Left renal pelvis (tissue), 4 donors: ENCODE measurements around the gene WDR5. TPM values are rescaled to one million over a fixed set of nuclear protein-coding genes. Genes with fewer than 3 reads are reported as not detected.

ENCODE experiments used
- DNase-seq, 4 donors: peaks; one replicate each; pipeline ENCODE4 v3.0.0-alpha.2; 2013; ENCODE audit warnings: low read depth in 4 of 4, low spot score in 3 of 4
- polyA plus RNA-seq, 4 donors: library from polyadenylated mRNA; unstranded; fragments of 120-200 nt; gene quantifications; one replicate each; pipeline ENCODE4 v1.2.1, GENCODE V29; 2013; ENCODE audit not compliant: insufficient read length in 4 of 4

The WDR5 gene
- polyA plus RNA-seq, 4 donors, result 33.3 to 41.0 (median 37.3) TPM

DNA sequence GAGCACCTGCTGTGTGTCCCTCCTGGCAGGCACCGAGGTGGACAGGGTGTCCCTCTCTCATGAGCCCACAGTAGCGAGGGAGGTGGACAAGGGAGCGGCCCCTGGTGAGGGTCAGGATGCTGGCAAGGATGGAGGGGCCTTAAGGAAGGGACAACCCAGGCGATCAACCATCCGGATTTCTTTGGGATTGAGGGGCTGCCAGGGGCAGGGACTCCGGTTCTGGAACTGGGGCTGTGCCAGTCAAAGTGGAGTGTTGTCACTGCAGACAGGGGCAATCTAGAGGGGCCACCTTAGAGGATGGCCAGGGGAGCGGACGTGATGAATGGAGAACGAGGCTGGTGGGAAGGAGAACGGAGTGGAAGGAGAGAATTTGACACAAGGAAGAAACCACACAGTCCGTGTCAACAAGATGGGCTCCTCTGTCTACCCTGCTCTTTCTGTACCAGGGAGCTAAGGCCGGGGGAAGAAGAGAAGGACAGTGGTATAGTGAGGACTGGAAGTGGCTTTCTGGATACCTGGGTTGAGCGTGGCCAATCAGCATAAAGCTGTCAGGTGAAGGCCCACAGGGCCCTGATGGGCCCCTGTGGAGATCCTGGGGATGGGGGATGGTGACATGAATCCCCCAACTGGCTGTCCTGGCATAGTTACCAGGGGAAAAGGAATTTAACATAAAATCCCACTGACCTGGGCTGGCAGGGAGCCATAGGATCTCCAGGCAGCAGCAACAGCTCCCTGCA lies 4.2 kb upstream of the WDR5 start:
- DNase-seq, result no peak

- no peak for DNase-seq
Measured at GRCh38 chr9:134132208-134132870, 3.5 kb upstream of the WDR5 start.

DNA sequence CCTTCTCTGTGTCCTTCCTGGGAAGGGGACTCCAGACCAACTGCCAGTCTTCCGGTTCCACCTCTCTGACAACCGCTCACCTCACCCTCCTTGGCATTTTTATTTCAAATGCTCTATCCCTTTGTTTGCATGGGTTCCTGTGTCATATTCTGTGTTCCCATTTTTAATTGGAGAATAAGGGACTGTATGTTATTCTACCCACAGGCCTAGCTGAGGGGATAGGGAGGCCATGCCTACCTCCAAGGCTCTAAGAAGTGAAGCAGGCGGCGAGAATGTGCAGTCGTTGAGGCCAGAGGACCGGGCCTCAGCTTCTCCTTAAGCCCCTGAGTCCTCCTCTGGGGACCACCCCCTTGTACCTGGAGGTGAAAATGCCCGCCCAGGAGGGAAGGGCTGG lies 936 bp upstream of the WDR5 start:
- no peak for DNase-seq

GRCh38 chr9:134136118-134136995 lies 475 bp downstream of the WDR5 start:
- no peak for DNase-seq

GRCh38 chr9:134136996-134137299 lies 1.1 kb downstream of the WDR5 start:
- DNase-seq, result no peak

DNA sequence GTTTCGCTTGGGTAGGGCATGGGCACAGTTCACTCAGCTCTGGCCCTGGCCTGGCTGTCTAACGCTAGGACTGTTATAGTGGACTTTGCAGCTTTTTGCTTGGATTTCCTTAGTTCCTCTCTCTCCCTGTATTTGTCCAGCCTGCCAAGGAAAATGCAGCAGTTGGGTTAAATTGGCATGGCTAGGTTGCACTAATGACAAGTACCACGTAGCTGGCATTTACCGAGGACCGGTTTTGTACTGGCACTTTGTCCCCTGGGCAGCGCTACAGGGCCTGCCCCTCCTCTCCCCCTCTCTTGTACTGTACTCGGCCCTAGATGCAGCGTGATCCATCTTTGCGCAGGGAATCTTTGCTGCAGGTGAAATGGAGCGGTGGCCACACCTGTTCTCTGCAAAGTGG lies 2.4 kb downstream of the WDR5 start:
- no peak for DNase-seq

DNA sequence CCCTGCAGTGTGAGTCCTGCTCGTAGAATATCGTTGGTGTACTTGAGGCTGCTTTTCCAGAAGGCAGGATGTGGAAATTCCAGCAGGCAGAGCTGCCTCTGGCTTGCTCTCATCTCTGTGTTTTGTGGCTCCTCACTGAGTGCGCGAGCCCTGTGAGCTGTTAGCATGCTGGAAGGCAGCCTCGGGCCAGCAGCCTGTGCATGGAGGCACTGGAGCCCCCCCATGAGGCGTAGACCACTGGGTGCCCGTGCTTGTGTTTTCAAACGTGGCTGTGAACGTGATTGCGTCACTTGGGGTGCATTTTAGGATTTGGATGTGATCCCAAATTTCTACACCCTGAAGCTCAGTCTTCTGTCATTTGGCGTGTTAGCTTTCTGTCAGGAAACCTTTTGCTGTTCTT lies 3.2 kb downstream of the WDR5 start:
- no peak for DNase-seq

DNA sequence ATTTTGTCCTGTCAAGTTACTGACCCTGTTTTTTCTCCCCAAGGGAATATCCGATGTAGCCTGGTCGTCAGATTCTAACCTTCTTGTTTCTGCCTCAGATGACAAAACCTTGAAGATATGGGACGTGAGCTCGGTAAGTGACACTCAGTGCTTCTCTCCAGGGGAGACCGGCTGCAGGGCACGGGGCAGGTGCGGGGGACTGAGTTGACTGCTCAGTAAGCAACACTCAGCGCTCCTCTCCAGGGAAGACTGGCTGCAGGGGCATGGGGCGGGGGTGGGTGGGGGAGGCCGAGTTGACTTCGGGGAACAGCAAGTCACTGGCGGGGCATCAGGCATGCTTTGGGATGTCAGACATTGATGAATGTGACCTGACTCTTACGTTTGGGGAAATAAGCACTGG lies 6.0 kb downstream of the WDR5 start:
- DNase-seq, result no peak

- no peak for DNase-seq
Measured at GRCh38 chr9:134144801-134145200, 8.9 kb downstream of the WDR5 start.

- DNase-seq, result no peak
Measured at GRCh38 chr9:134145262-134145661, 9.4 kb downstream of the WDR5 start.

DNA sequence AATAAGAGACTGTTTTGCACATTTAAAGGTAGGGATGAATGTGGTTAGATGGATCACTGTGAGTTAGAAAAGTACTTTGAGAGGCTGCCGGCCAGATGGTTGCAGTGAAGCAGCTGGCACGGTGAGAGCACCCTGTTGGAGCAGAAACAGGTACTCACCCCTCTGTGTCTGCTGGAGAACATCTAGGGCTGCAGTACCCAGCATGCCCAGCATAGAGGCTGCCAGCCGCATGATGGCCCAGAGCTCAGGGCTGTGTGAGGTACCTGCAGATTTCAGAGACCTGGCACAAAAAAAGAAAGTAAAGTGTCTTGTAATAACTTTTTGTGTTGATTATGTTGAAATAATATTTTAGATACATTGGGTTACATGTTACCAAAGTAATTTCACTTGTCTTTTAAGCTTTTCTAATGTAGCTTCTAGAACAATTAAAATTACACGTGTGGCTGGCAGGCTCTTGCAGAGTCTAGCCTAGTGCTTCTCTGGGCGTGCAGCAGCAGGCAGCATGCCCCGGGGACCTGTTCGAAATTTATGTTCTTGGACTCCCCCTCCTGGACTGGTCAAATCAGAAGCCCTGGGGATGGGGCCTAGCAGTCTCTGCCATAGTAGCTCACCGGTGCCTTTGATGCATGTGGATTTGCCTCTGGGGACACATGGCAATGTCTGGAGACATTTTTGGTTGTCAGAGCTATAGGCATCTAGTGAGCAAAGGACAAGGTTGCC lies 11.1 kb downstream of the WDR5 start:
- no peak for DNase-seq

DNA sequence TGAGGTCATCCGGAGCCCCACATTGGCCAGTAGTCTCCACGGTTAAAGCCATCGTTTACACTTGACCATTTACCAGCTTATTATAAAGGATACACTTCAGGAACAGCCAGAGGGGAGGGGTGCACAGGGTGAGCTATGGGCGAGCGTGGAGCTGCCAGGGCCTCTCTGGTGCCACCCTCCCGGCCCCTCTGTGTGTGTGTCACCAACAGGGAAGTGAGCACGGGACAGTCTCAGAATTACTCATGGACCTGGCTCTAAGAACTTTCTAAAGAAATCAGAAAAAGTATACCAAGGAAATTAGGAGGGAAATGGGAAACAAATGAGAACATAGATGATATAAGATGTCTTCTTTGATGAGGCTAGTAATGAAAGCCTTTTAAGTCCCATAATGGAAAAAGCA lies 13.5 kb downstream of the WDR5 start:
- DNase-seq, result no peak

- DNase-seq, result no peak
Measured at GRCh38 chr9:134150557-134151214, 14.8 kb downstream of the WDR5 start.

DNA sequence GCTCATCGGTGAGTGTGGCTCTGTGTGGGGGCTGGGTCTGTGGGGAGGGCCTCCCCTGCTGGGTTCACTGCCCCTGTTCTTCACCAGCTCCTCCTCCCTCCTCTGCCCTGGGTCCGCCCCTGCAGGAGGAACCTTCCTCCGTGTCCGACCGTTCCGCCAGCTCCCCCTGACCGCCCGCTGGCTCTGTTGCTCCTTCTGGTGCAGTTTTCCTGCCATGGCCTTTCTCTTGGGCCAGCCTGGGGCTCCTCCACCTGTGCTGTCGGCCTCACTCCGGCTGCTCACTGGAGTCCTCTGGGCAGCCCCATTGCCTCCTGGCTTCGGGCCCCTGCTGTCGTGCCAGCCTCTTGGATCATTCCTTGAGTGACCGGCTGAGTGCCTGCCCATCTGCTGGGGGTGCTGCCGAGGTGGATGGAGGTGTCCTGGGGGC lies 16.2 kb downstream of the WDR5 start:
- DNase-seq, result no peak

- DNase-seq, result no peak
Measured at GRCh38 chr9:134152488-134152887, 16.6 kb downstream of the WDR5 start.

GRCh38 chr9:134153450-134153849 lies 17.6 kb downstream of the WDR5 start:
- no peak for DNase-seq

DNA sequence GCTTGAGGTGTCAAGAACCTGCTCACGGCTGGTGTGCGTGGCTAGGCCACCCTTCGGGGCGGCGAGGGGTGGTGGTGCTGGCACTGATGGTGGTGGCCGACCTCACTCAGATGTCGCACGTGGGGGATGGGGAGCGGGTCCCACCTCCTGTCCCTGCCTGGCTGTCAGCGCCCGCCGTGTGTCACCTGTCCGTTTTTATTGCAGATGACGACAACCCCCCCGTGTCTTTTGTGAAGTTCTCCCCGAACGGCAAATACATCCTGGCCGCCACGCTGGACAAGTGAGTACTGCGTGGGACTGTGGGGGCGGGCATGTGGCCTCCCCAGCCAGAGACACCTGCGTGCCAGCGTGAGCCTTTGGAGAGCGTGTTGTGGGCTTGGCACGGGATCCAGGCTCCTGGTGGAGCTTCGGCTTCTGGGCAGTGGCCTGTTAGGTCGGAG lies 18.4 kb downstream of the WDR5 start:
- DNase-seq, result no peak

GRCh38 chr9:134155812-134156377 lies 20.0 kb downstream of the WDR5 start:
- no peak for DNase-seq

- DNase-seq, result no peak
Measured at GRCh38 chr9:134156564-134157377, 20.9 kb downstream of the WDR5 start.
